Peyer's patch (tissue), 4 donors: Measurements from ENCODE around the gene PTPRN.

Source experiments
- CTCF ChIP-seq, 6 experiments: fragments of 450-650 bp in 4 of 6; fragments of 200-600 bp in 2 of 6; sonication (generic) in 1 of 6; IDR thresholded peaks; one replicate each; pipeline ENCODE4 v1.5.1; 2017 to 2019; ENCODE audit warnings: antibody characterized with exemption in 6 of 6, mild to moderate bottlenecking in 3 of 6, moderate library complexity in 1 of 6
- POLR2A ChIP-seq, 2 donors: fragments of 450-650 bp; IDR thresholded peaks; one replicate each; pipeline ENCODE4 v1.5.1; 2017; ENCODE audit warnings: antibody characterized with exemption in 2 of 2, mild to moderate bottlenecking in 2 of 2, moderate library complexity in 2 of 2

- TF ChIP-seq CTCF (IDR thresholded peaks at IDR 0.05) (no peak), POLR2A (IDR thresholded peaks at IDR 0.05) (no peak)
Measured at GRCh38 chr2:219273937-219274336, 35.3 kb downstream of the PTPRN start.
